ENCODE data around the gene ZC3HAV1L.

DNA sequence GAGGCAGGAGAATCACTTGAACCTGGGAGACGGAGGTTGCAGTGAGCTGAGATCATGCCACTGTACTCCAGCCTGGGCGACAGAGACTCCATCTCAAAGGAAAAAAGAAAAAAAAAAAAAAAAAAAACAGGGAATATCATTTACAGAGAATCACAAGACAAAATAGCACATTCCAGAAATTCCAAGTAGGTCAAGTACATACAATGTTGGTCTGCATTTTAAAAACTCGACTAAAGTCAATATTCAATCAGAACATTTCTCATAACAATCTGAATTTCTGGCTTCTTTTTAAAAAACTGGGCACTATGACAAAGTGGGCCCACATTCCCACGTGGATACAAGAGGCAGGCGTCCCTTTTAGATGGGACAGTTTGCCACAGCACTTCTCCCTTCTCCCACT lies 12.8 kb downstream of the ZC3HAV1L start:
- TF ChIP-seq, protein P1, sequence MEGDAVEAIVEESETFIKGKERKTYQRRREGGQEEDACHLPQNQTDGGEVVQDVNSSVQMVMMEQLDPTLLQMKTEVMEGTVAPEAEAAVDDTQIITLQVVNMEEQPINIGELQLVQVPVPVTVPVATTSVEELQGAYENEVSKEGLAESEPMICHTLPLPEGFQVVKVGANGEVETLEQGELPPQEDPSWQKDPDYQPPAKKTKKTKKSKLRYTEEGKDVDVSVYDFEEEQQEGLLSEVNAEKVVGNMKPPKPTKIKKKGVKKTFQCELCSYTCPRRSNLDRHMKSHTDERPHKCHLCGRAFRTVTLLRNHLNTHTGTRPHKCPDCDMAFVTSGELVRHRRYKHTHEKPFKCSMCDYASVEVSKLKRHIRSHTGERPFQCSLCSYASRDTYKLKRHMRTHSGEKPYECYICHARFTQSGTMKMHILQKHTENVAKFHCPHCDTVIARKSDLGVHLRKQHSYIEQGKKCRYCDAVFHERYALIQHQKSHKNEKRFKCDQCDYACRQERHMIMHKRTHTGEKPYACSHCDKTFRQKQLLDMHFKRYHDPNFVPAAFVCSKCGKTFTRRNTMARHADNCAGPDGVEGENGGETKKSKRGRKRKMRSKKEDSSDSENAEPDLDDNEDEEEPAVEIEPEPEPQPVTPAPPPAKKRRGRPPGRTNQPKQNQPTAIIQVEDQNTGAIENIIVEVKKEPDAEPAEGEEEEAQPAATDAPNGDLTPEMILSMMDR (IDR thresholded peaks at IDR 0.05): no peak
- no peak for TF ChIP-seq POLR2A (IDR thresholded peaks at IDR 0.05)

Measured in adrenal gland (tissue), 5 donors.